Stomach (tissue), 9 donors: ENCODE data around the gene MX2. TPM values are rescaled to one million over a fixed set of nuclear protein-coding genes. Genes with fewer than 3 reads are reported as not detected.

Experiments used
- DNase-seq, 2 donors: peaks; one replicate each; pipeline versions ENCODE4 v3.0.0 to v3.0.0-alpha.2; 2013 to 2019
- H3K27ac ChIP-seq, 5 donors: fragments of 200-600 bp in 4 of 5; sonication (generic) in 4 of 5; one replicate each; pipeline ENCODE4 v1.5.1; 2013 to 2019; ENCODE audit warnings: mild to moderate bottlenecking in 1 of 5, moderate library complexity in 1 of 5
- H3K27me3 ChIP-seq, 3 donors: fragments of 200-600 bp; sonication (generic); one replicate each; pipeline ENCODE4 v1.5.1; 2017 to 2019; ENCODE audit warnings: mixed run types in 1 of 3
- H3K36me3 ChIP-seq, 4 donors: fragments of 200-600 bp; sonication (generic); 1 replicate in 3 of 4; 2 replicates in 1 of 4; pipeline ENCODE4 v1.5.1; 2016 to 2019
- H3K4me1 ChIP-seq, 4 donors: fragments of 200-600 bp; sonication (generic); one replicate each; pipeline ENCODE4 v1.5.1; 2016 to 2019
- H3K4me3 ChIP-seq, 4 donors: fragments of 200-600 bp; sonication (generic) in 3 of 4; one replicate each; pipeline ENCODE4 v1.5.1; 2016 to 2019; ENCODE audit warnings: mild to moderate bottlenecking in 1 of 4
- H3K9me3 ChIP-seq, 4 donors: fragments of 200-600 bp; sonication (generic); one replicate each; pipeline ENCODE4 v1.5.1; 2016 to 2019
- POLR2A ChIP-seq, 4 donors: fragments of 450-650 bp; IDR thresholded peaks; one replicate each; pipeline ENCODE4 v1.6.1; 2016; ENCODE audit warnings: antibody characterized with exemption in 4 of 4, control low read depth in 2 of 4, mild to moderate bottlenecking in 1 of 4, moderate library complexity in 1 of 4
- POLR2AphosphoS5 ChIP-seq, 3 donors: sonication (generic); formaldehyde crosslinking; IDR thresholded peaks; one replicate each; pipeline ENCODE4 v1.6.1; 2016; ENCODE audit warnings: antibody characterized with exemption in 3 of 3
- WGBS, 5 donors: extraction: QIAGEN DNeasy Blood & Tissue Kit in 3 of 5; methylation state at CpG; one replicate each; pipeline versions ENCODE4 v1.1.5 to v1.1.7; 2013 to 2018; 5-methylcytosine and 5-hydroxymethylcytosine counted together
- intact Hi-C: fragments of 100-400 bp; cut with DNase I; formaldehyde crosslinking; loops from one replicate; pipeline ENCODE4 v1.15.1; 2023; ENCODE audit warnings: low total_unique reads
- polyA plus RNA-seq, 3 donors: library from polyadenylated mRNA; stranded (reverse); fragments of 200-250 nt; gene quantifications; one replicate each; pipeline ENCODE4 v1.2.3, GENCODE V29; 2013
- total RNA-seq, 5 donors: library from RNA; depleted of rRNA; stranded (reverse); fragments of >200 nt; gene quantifications; one replicate each; pipeline versions ENCODE4 v1.1.0 to v1.2.3, GENCODE V29; 2014 to 2016
- TF ChIP-seq, protein P1 (sequence below), 7 experiments: fragments of 450-650 bp in 4 of 7; fragments of 200-600 bp in 3 of 7; sonication (generic) in 3 of 7; IDR thresholded peaks; one replicate each; pipeline ENCODE4 v1.5.1; 2016 to 2019; ENCODE audit warnings: antibody characterized with exemption in 7 of 7, control low read depth in 2 of 7, mild to moderate bottlenecking in 1 of 7
- donor health status: healthy with polysubstance abuse.
- donor health status: Bipolar disorder and iron deficiency.
- donor health status: healthy.

MX2 gene
- total and polyA plus RNA-seq, 8 donors = 5.0 to 85.8 (median 18.0) TPM

DNA sequence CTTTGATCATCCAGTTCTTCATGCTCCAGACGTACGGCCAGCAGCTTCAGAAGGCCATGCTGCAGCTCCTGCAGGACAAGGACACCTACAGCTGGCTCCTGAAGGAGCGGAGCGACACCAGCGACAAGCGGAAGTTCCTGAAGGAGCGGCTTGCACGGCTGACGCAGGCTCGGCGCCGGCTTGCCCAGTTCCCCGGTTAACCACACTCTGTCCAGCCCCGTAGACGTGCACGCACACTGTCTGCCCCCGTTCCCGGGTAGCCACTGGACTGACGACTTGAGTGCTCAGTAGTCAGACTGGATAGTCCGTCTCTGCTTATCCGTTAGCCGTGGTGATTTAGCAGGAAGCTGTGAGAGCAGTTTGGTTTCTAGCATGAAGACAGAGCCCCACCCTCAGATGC is 96.7 kb downstream of the MX2 start:
- H3K4me3 ChIP-seq = no peak overlapping the region
- H3K27ac ChIP-seq = no peak overlapping the region
- 83 to 93% (median 89%) methylated on average over 20 to 22 of the region's 22 CpGs for WGBS, 5 donors
- peaks cover 0 to 21% (median 13%) of the 10 kb centered on the region in 4 donors for H3K4me1 ChIP-seq
- H3K36me3 ChIP-seq = peaks cover 10 to 63% (median 56%) of the 10 kb centered on the region in 4 donors
- intact Hi-C loops = loop anchor here (5.0 kb wide), 1 partner anchor 176 kb away; no protein-coding TSS in a partner anchor
- H3K27me3 ChIP-seq = no peaks in the 10 kb centered on the region
- no peak for DNase-seq
- TF ChIP-seq POLR2AphosphoS5 (IDR thresholded peaks at IDR 0.05) (no peak), POLR2A (IDR thresholded peaks at IDR 0.05) (no peak)
- TF ChIP-seq, protein P1, sequence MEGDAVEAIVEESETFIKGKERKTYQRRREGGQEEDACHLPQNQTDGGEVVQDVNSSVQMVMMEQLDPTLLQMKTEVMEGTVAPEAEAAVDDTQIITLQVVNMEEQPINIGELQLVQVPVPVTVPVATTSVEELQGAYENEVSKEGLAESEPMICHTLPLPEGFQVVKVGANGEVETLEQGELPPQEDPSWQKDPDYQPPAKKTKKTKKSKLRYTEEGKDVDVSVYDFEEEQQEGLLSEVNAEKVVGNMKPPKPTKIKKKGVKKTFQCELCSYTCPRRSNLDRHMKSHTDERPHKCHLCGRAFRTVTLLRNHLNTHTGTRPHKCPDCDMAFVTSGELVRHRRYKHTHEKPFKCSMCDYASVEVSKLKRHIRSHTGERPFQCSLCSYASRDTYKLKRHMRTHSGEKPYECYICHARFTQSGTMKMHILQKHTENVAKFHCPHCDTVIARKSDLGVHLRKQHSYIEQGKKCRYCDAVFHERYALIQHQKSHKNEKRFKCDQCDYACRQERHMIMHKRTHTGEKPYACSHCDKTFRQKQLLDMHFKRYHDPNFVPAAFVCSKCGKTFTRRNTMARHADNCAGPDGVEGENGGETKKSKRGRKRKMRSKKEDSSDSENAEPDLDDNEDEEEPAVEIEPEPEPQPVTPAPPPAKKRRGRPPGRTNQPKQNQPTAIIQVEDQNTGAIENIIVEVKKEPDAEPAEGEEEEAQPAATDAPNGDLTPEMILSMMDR (IDR thresholded peaks at IDR 0.05) = no peak
- H3K9me3 ChIP-seq = no peaks in the 10 kb centered on the region

Other genes with a start within 250 kb of the MX2 start
- gene BACE2, start 193.9 kb upstream of the MX2 start, total RNA-seq = 100 to 1,000 TPM in 2 of 5 donors, 10 to 100 TPM in 2, 1 to 10 TPM in 1; 7.6 to 244 (median 83.0) TPM
- gene BACE2, start 193.9 kb upstream of the MX2 start, polyA plus RNA-seq = 10 to 100 TPM; 18.5 to 56.2 (median 36.2) TPM
- 10 to 100 TPM in 4 of 5 donors, not detected in 1; 12.3 to 95.3 (median 54.8) TPM for gene FAM3B, start 45.2 kb upstream of the MX2 start, total RNA-seq
- gene FAM3B, start 45.2 kb upstream of the MX2 start, polyA plus RNA-seq = 100 to 1,000 TPM in 1 of 3 donors, 10 to 100 TPM in 2; 40.6 to 103 (median 98.7) TPM
- gene MX1, start 64.2 kb downstream of the MX2 start, total RNA-seq = 100 to 1,000 TPM in 2 of 5 donors, 10 to 100 TPM in 3; 15.1 to 125 (median 66.9) TPM
- 10 to 100 TPM; 11.4 to 25.2 (median 25.1) TPM for gene MX1, start 64.2 kb downstream of the MX2 start, polyA plus RNA-seq
- gene TMPRSS2, start 146.1 kb downstream of the MX2 start, total RNA-seq = 100 to 1,000 TPM; 102 to 554 (median 195) TPM
- gene TMPRSS2, start 146.1 kb downstream of the MX2 start, polyA plus RNA-seq = 100 to 1,000 TPM in 1 of 3 donors, 10 to 100 TPM in 2; 58.2 to 106 (median 59.2) TPM